DND-41 (cell line): ENCODE data around the gene ABHD8.

Experiments used
- EZH2 ChIP-seq: IDR thresholded peaks from 3 replicates; pipeline ENCODE4 v1.6.1; 2012; ENCODE audit warnings: borderline replicate concordance, low read depth, mild to moderate bottlenecking, moderate library complexity, low read length, inconsistent platforms; ENCODE audit not compliant: severe bottlenecking
- TF ChIP-seq, protein P1 (sequence below): IDR thresholded peaks from 2 replicates; pipeline ENCODE4 v1.5.1; 2012; ENCODE audit warnings: borderline replicate concordance, low read length, moderate library complexity, mild to moderate bottlenecking; ENCODE audit not compliant: poor library complexity, severe bottlenecking; ENCODE audit errors: extremely low read depth

DNA sequence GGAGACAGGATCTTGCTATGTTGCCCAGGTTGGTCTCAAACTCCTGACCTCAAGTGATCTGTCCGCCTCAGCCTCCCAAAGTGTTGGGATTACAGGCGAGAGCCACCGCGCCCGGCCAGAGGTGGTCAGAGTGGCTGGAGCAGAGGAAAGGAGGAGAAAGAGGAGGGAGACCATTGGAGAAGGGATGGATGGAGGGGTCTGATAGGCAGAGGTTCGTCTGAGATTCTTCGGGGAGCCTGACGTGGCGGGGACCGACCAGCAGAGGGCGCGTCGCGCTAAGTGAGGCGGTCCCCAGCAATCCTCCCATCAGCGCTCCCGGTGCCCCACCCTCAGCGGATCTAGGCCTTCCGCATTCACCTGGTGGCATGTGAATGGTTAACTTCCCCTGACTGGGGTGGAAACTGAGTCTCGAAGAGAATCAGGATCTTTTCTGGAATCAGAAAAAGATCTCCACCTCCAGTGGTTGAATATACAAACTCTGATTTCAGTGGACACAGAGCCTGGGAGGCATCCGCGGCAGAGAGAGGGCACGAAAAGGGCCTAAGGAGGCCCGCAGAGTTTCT, 43.0 kb upstream of the ABHD8 start:
- TF ChIP-seq, protein P1, sequence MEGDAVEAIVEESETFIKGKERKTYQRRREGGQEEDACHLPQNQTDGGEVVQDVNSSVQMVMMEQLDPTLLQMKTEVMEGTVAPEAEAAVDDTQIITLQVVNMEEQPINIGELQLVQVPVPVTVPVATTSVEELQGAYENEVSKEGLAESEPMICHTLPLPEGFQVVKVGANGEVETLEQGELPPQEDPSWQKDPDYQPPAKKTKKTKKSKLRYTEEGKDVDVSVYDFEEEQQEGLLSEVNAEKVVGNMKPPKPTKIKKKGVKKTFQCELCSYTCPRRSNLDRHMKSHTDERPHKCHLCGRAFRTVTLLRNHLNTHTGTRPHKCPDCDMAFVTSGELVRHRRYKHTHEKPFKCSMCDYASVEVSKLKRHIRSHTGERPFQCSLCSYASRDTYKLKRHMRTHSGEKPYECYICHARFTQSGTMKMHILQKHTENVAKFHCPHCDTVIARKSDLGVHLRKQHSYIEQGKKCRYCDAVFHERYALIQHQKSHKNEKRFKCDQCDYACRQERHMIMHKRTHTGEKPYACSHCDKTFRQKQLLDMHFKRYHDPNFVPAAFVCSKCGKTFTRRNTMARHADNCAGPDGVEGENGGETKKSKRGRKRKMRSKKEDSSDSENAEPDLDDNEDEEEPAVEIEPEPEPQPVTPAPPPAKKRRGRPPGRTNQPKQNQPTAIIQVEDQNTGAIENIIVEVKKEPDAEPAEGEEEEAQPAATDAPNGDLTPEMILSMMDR, result peak; percentile 95
- TF ChIP-seq EZH2, result no peak
